NCI-H2029 treated with DMSO at 0.1 percent for 48 hours (cell line): ENCODE results near the gene ATG5.

Experiments used
- DNase-seq: peaks from one replicate; lab custom pipeline; 2025; lab: John Stamatoyannopoulos, UW

Gene ATG5

DNA sequence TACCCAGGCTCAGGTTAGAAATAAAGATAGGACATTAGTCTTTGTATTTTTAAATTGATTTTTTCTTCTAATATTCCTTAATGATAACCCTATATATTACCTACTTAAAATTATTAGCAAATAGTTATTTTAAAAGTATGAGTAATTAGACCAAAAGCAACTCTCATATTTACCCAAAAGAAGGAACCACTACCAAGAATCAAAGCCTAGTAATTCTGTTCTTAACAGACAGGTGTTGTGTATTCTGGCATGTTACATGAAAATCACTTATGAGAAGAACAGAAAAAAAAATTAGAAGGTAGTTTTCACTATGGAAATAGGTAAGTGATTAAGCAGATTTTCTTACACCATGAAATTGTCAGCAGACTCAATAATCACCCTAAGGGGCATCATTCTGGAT, 105.1 kb downstream of the ATG5 start:
- no peak for DNase-seq

DNA sequence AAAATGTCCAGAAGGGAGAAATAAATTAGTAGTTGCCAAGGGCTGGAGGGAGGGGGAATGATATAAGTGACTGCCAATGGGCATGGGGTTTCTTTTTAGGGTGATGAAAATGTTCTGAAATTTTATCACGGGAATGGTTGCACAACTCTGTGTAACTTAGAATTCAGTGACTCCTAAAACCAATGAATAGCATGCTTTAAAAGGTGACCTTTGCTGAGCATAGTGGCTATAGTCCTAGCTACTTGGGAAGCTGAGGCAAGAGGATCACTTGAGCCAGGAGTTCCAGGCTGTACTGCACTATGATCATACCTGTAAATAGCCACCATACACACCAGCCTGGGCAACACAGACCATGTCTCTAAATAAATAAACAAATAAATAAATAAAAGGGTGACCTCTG, 109.0 kb downstream of the ATG5 start:
- no peak for DNase-seq

DNA sequence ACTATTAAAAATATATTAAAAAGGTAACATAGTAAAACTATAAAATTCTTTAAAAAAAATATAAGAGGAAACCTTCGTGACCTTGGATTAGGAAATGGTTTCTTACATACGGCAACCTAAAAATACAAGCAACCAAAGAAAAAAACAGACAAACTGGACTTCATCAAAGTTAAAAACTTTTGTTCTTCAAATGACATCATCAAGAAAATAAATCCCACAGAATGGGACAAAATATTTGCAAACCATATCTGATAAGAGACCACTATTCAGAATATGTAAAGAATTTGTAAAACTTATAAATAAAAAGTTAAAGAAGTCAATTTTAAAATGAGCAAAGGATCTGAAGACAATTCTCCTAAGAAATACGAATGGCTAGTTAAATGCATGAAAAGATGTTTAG, 110.0 kb downstream of the ATG5 start:
- DNase-seq = no peak

DNA sequence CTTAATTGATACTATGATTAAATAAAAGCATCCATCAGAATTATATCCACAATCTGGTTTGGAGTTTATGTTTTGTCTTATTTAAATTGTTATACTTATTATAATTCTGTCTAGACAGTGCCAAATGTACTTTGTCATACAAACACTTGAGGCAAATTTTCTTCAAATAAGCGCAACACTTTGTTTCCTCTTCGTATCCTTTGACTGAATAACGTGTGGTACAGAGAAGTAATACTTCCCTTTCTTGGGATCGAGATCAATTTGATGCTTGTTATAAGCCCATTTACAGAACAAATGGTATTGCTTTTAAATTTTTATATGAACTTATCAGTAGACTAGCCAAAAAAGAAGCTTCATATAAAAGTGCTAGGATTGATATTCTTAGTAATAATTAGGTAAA, 111.0 kb downstream of the ATG5 start:
- DNase-seq = no peak

DNA sequence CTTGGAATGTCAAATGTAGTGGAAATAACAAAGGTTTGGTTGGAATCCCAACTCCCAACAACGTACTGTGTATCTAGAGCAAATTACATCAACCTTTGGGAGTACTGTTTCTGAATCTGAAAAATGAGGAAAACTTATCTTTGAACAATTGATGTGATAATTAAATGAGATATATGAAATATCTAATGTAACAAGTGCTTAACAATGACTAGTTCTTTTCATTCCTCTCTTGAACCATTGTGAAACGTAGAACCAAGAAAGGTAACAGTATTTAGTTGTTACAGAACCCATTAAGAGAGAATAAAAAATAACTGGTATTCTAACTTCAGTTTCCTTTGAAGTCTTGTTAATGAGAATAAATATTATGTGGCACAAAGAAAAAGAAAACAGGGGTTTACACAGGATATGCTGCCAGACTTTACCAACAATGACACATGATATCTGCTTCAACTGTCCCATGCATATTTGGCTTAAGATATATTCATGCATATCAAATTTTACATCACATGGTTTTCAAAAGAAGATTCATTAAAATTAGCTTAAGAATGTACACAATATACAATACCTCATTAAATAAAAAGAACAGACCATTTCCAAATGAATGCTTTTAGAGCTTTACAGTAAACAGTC, 111.8 kb downstream of the ATG5 start:
- no peak for DNase-seq

DNA sequence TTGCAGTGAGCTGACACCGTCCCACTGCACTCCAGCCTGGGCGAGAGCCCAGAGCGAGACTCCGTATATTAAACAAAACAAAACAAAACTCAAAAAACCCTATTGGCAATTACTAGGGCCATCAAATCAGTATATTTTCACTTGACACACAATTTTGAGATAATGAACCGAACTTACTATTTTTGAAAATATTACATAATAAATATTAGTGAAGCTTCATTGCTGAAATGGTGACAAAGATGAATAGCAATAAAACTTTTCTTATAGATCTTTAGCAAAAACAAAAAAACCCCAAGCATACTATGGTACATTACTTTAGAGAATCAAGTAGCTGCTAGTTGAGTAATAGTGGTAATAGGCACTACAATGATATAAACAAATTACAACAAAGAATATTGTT, 113.0 kb downstream of the ATG5 start:
- DNase-seq = no peak

DNA sequence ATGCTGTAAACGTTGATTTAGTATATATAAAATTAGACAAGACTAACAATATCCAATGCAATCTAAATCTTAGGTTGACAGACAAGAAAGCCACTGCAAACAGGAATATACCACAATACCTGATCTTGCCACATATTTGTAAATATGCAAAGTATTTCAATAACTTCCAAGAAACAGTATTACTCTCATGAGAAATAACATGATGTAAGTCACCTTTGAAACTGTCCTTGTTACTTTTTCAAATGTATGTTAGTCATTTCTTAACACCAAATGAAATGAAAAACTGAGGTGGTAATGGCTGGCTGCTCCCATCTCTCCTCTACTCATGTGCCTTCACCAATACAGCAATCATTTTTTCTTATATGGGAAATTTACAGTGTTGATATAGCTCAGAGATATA, 118.7 kb downstream of the ATG5 start:
- DNase-seq = no peak

DNA sequence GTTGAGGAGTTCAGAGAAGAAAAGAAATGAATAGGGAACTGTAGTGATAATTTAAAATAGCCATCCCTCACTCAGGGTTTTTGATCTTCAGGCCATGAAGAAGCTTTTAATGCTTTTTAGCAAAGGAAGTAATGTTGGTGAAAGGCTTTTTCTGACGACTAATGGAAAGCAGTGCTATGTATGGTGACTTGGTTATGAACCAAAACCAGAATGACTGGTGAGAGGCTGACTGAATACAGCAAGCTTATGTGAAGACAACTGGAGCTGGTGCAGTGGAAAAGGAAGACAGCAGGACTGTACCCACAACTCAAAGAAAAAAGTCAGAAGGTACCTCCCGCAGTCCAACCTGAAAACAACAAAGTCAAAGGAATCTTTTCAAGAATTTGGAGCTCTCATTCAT, 120.6 kb downstream of the ATG5 start:
- no peak for DNase-seq

DNA sequence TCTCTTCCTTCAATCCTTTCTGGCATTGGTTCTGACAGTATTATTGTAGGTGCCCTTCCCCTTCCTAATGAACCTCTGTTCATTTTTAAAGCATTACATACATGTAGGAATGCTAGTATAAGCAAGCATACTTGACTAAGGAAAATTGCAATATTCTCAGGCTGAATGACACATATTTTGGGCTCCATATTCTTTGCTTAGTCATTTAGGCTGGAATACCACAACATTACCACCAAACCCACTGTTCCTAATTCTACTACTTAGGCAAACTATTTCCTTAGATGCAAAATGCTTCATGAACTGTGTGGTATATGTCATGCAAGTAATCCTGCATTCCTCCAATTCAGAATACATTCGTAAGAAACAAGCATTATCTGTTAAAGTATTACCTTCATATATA, 125.6 kb downstream of the ATG5 start:
- no peak for DNase-seq

DNA sequence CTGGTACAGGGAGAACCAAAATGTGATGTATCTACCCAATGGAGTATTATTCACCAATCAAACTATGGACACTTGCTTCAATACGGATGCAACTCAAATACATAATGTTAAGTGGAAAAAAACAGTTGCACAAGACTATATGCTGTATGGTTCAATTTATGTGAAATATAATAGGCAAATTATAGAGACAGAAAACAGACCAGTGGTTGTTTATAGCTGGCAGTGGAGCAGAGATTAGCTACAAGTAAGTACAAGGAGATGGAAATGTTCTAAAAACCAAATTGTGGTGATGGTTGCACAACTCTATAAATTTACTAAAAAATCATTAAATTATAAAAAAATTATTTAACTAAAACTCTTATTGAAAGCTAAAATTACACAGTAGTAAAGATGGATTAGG, 126.2 kb downstream of the ATG5 start:
- DNase-seq = no peak

DNA sequence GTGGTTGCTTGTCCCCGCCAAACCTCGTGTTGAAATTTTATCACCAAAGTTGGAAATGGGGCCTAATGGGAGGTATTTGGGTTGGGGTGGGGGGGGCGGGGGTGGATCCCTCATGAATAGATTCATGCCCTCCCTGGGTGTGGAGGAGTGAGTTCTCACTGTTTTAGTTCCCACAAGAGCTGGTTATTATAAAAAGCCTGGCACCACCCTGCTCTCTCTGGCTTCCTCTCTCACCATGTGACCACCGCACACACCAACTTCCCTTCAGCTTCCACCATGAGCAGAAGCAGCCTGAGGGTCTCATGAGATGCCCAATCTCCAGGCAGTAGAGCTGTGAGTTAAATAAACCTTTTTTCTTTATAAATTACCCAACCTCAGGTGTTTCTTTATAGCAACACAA, 128.1 kb downstream of the ATG5 start:
- no peak for DNase-seq

DNA sequence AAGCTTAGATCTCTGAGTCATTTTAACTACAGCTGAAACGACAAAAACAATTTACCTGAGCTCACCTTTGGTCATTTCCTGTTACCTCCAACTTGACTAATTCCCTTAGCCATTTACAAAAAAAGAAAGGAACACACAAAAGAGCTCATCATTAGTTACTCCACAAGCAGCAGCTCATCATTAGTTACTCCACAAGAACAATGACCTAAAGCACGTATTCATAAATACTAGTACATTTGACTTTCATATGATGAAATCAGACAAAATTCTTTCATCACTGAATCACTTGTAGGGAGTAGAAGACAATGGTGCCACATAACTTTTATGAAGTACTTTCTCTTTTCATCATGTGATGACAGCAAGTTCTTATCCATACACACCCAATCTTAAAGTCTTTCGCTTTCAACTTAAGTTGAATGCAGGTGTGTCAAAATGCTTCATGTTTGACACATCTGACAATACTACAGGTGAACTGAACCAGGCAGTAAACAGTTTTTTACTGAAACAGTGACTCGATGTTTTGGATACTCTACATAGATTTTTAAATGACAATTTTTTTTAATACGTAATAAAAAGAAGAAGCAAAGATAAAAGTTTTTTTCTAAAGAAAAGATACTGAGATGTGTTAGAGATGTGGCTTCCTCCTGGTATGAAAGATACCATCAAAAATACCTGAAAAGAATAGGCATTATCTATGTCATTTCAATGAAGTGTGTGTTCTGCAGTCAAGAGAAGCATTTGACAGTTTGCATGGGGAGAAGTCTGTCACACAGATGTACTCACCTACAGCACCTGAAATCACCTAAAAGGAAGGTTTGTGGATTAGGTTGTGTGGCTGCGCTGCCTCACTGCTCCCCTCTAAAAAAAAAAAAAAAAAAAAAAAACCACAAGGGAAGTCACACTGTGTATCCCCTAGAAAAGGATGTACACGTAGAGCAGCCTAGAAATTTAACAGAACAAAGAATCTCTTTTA, 130.3 kb downstream of the ATG5 start:
- no peak for DNase-seq

DNA sequence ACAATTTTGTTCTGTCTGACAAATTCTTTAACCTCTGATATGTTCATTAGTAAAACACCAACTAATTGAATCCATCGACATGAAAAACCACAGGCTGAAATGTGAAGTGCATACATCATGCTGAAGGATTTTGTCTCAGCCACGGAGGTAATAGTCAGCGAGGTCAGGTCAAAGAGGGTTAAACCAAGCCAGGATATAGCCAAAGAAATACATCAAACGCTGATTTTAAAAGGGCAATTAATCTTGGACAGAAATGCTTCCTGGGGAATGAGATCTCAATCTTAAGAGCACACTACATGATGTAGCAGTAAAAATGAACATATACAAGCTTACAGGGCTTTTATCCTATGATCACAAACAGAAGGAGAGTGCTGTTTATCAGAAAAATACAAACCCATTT, 132.7 kb downstream of the ATG5 start:
- DNase-seq = no peak

DNA sequence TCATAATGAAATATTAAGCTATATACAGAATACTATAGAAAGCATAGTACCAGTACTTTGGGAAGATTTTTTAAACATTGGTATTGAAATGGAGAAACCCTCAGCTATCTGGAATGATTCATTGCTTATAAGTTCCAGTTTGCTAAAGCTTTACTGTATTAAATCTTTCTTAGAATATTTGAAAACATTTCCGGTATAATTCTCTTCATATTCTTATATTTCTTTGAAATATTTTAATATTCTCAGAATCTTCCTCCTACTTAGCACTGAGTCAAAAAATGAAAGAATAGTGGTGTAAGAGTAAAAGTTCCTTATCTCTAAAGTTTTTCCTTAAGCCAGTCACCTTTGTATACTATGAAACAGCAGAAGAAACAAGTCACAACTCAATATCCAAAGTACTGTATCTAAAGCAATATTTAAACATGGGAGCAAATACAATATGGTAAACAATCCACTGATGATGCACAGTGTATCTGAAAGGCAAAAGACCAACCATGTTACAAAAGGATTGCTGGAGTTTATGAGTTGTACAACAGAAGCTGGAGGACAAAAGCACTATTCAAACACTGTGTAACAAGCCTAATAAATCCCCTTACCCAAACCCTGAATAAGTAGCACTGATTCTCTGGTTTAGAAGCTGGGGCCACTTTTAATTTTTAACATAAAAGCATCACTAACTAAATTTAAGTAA, 137.3 kb downstream of the ATG5 start:
- no peak for DNase-seq

DNA sequence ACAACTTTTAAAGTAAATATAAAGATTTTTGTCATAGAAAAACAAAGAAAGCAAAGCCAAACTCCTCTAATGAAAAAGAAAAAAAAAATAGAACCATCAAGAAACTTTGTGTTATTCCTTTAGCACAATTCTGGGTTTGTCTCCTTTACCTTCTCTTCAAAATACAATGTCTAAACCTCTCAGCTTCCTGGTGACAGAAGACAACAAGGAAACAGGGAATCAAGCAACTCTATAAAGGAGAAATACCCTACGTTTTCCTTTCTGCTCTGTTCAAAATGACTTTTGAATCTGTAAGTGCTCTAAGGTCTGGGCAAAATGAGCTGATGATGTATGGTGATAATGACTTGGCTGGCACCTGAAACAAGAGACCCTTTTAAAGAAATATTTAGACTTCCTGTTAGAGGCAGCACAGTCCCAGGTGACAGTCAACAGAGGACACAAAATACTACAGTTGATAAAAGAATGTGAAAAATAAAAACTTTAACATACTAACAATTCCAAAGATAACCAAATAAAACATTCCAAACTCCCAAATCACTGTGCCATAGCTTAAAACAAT, 138.1 kb downstream of the ATG5 start:
- peak; percentile 12 for DNase-seq

DNA sequence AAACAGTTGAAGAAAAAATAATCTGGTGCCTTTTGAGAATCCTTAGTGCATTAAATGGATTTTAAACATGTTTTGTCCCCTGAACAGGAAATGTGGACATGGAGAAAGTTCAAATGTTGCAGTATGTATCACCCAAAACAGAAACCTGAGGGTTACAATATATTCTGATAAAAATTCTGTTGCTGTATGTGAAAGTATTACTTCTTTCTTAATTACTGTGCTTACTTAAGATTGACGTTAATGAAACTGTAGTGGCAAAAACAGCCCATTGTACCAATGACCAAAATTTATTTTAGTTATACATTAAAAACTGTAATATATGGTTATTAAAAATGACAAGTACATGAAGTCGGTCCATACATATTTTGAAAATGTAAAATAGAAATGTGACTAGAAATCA, 138.8 kb downstream of the ATG5 start:
- DNase-seq = no peak

DNA sequence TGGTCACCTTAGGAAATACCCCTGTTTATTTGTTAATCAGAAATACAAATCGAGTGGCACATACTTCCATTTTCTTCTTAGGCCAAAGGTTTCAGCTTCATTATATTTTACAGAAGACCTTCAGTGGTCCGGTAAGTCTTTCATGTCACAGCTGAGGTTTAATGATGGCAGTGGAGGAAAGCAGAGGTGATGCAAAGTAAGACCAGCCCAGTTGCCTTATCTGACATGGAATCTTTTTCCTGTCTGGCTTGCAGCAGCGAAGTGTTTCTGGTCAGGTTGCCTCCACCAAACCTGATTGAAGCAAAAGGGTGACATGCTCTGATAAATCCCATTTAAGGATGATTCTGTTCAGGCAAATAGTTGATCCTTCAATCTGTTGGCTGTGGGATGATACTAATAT, 139.4 kb downstream of the ATG5 start:
- DNase-seq = no peak

DNA sequence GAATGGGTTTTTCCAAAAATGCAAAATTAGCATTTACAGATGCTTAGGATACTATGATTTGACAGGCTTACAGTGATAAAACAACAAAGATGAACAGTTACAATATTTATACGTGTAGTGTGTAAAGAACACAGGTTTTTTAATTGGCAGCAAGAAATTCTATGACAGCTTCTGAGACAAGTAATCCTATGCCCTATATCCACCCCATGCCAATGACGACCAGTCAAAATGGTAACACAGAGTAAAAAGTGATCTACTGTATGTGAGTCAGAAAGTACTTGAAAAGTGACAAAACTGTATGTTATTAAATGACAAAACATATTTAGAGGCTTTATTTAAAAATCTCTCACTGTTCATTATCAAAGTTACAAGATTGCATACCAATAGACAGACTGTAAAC, 139.9 kb downstream of the ATG5 start:
- no peak for DNase-seq

DNA sequence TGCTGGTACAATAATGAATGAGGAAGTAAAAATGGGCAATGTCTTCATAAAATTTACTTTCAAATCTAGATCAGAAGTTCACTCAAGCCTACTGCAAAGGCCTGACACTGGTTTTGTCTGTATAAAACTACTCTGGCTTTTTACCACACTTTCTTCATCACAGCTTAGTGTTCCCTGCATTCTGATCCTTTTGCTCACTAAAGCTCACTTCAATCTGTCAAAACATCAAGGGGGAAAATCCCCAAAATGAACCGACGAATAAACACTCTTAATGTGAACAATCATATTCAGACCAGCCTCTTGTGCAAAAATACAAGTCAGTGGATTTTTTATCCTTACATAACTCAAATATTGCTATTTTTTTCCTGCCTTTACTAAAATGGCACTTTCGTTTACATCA, 140.9 kb downstream of the ATG5 start:
- DNase-seq = no peak

DNA sequence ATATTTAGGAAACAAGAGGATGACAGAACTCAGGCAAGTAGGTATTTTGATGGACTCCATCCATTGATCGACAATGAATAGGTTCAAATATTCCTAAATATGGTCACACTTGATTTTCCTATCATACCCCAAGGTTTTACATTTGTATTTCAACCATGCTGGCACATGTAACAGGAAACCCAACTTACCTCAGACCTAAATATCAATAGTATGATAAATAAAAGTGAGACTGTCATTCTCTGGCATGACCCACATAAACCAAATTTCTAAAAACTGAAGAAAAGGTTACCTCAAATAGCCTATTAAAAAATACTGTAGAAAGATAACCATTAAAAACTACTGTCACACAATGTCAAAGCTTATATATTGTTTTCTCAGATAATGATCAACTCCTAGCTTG, 142.1 kb downstream of the ATG5 start:
- DNase-seq = no peak

DNA sequence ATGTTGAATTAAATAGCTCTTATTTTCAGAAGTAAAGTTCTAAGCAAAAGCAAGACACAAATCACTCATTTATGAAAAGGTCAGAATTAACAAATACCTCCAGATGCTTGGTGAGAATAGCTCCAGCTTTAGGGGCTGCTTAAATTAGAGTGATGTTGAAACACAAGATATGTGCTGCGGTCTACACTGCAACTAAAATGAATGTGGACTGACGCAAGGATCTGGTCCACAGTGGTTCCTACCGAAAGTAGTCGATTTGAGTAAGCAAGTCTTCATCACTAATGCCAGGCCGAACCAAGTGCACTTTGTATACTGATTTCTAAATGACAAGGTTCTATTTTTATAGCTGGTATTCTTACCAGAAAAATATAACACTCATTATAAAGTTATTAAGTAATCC, 143.1 kb downstream of the ATG5 start:
- DNase-seq = no peak

DNA sequence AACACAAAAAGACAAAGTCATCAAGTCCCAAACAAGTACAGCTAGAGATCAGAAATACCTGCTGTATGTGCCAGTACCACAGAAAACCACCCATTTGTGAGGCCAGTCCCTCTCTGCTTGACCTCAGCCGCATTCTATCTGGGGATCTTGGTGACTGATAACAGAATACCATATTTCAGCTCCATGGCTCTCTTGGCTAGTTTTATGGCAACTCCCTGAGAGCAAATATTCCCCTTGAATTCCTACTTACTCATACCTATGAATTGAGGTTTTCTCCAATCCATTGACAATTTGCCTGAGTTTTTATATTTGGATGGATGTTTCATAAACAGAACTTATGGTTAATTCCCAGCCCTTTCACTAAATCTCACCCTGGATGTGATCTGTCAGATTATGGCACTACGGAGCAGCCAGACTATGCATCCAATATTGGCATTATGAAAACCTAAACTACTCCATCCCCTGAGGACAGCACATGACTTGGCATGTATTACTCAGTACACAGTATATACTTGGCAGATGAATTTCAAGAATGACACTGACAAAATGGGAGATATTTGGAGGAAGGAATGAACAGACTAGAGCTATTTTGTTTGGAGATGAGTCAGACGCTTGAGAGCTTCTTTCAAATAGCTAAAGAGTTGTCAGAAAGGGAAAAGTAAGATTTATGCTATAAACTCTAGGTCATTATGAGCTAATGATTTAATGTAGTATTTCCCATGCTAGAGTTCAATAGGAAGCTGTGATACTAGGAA, 143.7 kb downstream of the ATG5 start:
- DNase-seq = no peak
